ENCODE data around the gene RNF130. TPM values are rescaled to one million over a fixed set of nuclear protein-coding genes. Genes with fewer than 3 reads are reported as not detected.

The RNF130 gene
- total RNA-seq, 4 donors from 2014 or later, result 24.4 to 63.3 (median 36.2) TPM

DNA sequence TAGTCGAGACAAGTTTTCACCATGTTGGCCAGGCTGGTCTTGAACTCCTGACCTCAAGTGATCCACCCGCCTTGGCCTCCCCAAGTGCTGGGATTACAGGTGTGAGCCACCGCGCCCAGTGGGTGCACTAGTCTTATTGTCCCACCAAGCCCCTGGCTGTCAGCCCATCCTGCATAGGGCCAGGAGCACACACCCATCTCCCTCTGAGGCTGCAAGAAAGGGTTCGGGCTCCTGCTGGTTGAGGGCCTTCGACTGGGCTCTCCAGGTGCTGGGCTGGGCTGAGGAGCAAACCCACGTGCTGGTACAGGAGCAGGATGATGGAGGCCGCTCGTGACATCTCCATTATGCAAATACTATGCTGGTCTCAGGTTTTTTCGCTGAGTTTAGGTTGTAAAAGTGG, 25.1 kb upstream of the RNF130 start:
- intact Hi-C loops (cut with DNase I; ENCODE audit: low total_unique reads), result no loop called here
- peak in 1 of 2 donors; percentile 68 for DNase-seq (ENCODE audit: low spot score in 2 of 2)
- no peak for TF ChIP-seq CTCF (IDR thresholded peaks at IDR 0.05)
- no peak for TF ChIP-seq POLR2A (IDR thresholded peaks at IDR 0.05)
- 80 to 88% methylated on average over 10 of the region's 10 CpGs for WGBS, 2 donors
- no peak overlapping the region for H3K4me3 ChIP-seq (ENCODE audit: low read depth, poor library complexity, severe bottlenecking)

DNA sequence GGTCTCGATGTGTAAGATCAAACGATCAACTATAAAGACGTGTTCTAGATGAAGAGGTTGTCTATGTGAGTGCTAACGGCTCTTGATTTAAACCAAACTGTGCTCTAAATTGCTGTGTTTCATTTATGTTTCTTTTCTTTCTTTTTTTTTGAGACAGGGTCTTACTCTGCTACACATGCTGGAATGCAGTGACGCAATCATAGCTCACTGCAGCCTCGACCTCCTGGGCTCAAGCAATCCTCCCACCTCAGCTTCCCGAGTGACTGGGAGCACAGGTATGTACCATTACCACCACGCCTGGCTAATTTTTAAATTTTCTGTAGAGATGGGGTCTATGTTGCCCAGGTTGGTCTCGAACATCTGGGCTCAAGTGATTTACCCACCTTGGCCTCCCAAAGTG, 24.0 kb upstream of the RNF130 start:
- 77 to 88% methylated on average over 9 of the region's 9 CpGs for WGBS, 2 donors
- intact Hi-C loops (cut with DNase I; ENCODE audit: low total_unique reads), result no loop called here
- H3K4me3 ChIP-seq (ENCODE audit: low read depth, poor library complexity, severe bottlenecking), result no peak overlapping the region
- DNase-seq (ENCODE audit: low spot score in 2 of 2), result peak in 1 of 2 donors; percentile 13
- TF ChIP-seq POLR2A (IDR thresholded peaks at IDR 0.05), result no peak
- TF ChIP-seq CTCF (IDR thresholded peaks at IDR 0.05), result no peak

DNA sequence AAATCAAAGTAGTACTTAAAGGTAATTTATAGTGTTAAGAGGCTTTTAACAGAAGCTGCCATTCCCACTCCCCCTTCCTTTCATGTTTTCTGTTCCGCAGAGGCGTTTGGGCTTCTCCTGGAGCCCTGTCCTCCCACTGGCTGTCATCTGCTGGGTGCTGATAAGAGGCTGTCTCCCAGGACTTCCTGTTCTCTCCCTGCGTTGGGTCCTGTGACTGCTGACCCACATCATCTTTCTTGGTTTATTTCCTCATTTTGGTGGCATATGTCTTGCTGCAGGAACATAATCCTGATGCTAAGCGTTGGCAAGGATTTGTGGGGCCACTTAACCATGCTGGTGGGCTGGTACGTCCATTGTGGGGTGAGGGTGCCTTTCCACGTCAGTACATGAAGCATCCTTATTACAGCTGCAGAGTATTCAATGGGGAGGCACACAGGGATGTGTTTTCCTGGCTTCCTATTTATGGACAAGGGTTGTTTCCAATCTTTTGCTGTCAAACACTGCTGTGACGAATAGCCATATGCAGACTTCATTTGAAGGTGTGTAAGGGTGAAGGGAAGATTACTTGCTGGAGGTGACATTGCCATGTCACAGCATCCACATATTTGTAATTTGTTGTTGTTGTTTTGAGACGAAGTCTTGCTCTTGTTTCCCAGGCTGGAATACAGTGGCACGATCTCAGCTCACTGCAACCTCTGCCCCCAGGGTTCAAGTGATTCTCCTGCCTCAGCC, 22.3 kb upstream of the RNF130 start:
- WGBS, 2 donors, result 75 to 77% methylated on average over 9 of the region's 9 CpGs
- peak; percentile 58 to 84 for DNase-seq (ENCODE audit: low spot score in 2 of 2)
- TF ChIP-seq CTCF (IDR thresholded peaks at IDR 0.05), result no peak
- TF ChIP-seq POLR2A (IDR thresholded peaks at IDR 0.05), result no peak
- H3K4me3 ChIP-seq (ENCODE audit: low read depth, poor library complexity, severe bottlenecking), result no peak overlapping the region
- intact Hi-C loops (cut with DNase I; ENCODE audit: low total_unique reads), result no loop called here

GRCh38 chr5:180093241-180093640, 21.7 kb upstream of the RNF130 start:
- TF ChIP-seq POLR2A (IDR thresholded peaks at IDR 0.05), result no peak
- TF ChIP-seq CTCF (IDR thresholded peaks at IDR 0.05), result no peak
- DNase-seq (ENCODE audit: low spot score in 2 of 2), result peak in 1 of 2 donors; percentile 54
- WGBS, 2 donors, result 94 to 95% methylated on average over 6 of the region's 6 CpGs
- no peak overlapping the region for H3K4me3 ChIP-seq (ENCODE audit: low read depth, poor library complexity, severe bottlenecking)
- intact Hi-C loops (cut with DNase I; ENCODE audit: low total_unique reads), result no loop called here

DNA sequence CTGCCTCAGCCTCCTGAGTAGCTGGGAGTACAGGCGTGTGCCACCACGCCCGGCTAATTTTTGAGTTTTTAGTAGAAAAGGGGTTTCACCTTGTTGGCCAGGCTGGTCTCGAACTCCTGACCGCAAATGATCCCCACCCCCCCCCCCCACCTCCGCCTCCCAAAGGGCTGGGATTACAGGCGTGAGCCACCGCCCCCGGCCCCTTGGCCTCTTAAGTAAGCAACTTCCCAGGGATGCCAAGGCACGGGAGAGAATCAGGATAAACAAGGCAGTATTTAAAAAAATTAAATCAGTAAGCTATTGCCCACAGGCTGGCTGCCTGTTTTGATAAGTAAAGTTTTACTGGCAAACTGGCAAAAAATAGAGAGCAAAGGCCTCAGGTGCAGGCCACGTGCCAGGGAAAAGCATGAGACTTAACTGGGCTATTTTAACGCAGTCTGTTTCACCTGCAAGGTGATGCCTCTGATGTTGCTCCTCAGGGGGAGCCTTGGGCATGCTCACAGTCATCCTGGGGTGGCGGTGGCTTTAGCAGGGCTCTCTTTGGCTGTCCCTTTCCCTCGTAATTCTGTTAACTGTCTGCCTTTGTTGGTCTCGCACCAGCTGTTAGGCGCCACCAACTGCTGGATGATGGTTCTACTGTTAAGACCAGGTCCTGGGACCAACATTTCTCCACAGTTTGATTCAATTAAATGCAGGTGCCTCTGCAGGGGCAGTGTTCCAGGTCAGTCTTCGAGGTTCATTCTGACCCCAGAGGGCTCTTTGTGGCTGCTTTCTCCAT, 19.4 kb upstream of the RNF130 start:
- intact Hi-C loops (cut with DNase I; ENCODE audit: low total_unique reads), result no loop called here
- 14 to 16% methylated on average over 17 of the region's 17 CpGs for WGBS, 2 donors
- H3K4me3 ChIP-seq (ENCODE audit: low read depth, poor library complexity, severe bottlenecking), result no peak overlapping the region
- TF ChIP-seq CTCF (IDR thresholded peaks at IDR 0.05), result no peak
- no peak for TF ChIP-seq POLR2A (IDR thresholded peaks at IDR 0.05)
- peak in 1 of 2 donors; percentile 80 for DNase-seq (ENCODE audit: low spot score in 2 of 2)

Data from lower leg skin (tissue), 4 donors.